ENCODE measurements around the gene OAT.
"Not testable (repeated sequence)": the region's sequence is repeated elsewhere in the genome, so short reads cannot be mapped to it uniquely, and the experiment has no call there.

The OAT gene

DNA sequence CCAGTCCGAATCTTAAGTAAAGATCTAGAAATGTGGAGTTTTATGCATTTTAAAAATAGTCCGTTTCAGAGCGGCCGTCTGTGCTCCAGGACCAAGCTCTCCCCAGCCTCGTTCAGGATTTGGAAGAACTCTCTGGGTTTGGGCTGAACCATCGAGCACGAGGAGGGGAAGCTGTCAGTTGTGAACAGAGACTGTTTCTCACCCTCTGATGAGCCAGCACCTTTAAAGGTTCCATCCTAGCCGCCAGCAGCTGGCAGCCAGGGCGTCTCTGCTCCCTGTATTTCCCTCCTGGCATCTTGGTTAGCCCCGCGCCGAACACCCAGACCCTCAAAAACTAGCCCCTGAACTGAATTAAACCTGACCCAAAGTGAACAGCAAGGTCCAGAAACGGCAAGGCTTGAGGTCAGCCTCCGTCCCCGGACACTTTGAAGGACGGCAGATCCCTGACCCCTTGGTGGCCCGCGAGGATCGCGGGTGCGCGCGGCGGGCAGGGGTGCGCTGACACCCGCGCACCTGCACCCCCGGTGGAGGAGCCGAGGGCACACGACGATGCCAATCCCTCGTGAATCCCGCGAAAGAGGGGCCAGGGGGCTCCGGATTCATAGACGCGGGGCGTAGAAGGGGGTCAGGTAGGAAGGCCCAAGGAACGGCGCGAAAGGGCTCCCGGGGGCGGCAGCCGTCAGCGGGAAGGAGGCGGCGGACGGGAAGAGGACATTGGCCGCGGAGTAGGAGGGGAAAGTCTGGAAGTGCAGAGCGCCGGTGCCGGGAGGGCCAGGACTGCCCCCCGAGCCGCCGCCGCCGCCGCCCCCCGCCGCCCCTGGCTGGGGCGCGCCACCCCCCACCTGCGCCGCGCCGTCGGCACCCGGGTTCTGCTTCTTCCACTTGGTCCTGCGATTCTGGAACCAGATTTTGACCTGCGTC, 28.4 kb upstream of the OAT start:
- no peak for DNase-seq

GRCh38 chr10:124441694-124442093, 23.0 kb upstream of the OAT start:
- DNase-seq, result not testable (repeated sequence)

- DNase-seq, result no peak
Measured at GRCh38 chr10:124436191-124436638, 17.5 kb upstream of the OAT start.

GRCh38 chr10:124435683-124436082, 17.0 kb upstream of the OAT start:
- DNase-seq, result not testable (repeated sequence)

DNA sequence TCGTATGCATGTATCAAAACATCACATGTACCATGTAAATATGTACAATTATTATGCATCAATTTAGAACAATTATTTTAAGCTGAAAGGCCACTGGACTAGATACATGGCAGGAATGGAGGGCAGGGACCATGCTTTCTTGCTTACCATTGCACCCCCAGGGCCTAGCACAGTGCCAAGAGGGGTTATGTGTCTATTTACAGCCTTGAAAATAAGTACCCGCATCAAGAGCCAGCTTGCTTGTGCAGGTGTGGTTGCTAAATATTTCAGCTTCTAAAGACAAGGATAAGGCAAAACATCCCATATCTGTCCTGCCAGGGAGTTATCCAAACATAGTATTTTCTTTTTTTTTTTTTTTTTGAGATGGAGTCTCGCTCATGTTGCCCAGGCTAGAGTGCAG, 14.7 kb upstream of the OAT start:
- DNase-seq, result no peak

DNA sequence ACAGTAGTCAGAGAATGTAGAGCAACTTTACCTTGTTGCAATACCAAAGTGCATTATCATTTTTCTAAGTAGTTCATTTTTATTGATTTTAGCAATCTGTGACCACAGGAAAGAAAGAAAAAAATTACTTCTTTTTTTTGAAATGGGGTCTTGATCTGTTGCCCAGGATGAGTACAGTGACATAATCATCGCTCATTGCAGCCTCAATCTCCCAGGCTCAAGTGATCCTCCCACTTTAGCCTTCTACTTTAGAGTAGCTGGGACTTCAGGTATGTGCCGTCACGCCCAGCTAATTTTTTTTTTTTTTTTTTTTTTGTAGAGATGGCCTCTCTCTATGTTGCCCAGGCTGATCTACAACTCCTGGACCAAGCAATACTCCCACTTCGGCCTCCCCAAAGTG, 11.4 kb upstream of the OAT start:
- no peak for DNase-seq

DNA sequence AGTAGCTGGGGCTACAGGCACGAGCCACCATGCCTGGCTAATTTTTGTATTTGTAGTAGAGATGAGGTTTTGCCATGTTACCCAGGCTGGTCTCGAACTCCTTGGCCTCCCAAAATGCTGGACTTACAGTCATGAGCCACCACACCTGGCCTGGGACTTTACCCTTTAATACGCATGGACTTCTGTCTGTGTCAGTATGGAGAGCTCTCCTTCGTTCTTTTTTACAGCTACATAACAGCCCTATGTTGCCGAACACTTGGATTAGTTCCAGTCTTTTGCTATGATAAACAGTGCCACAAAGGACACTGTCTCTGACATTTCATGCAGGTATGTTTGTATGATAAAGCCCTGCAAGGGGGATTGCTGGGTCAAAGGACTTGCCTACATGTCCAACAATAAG, 10.9 kb upstream of the OAT start:
- no peak for DNase-seq

DNA sequence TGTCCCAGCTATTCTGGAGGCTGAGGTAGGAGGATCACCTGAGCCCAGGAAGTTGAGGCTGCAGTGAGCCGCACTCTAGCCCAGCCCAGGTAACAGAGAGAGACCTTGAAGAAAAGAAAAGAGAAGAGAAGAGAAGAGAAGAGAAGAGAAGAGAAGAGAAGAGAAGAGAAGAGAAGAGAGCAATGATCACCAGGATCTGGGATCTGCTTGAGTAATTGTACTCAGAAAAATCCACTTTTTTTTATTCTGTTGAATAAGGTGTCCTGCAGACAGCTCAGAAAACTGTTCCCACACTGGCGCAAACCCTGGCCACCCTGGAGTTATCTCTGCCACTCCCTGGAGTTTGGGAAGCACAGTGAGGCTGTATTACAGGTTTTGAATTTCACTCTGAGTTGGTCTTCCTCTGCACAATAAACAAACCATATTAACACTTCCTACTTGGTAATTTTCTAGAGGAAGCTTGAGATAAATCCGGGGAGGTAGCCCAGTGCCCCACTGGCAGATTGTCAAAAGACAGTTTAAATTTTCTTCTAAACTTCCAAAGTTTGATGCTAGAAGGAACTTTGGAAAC, 9.6 kb upstream of the OAT start:
- no peak for DNase-seq

GRCh38 chr10:124425227-124425962, 6.7 kb upstream of the OAT start:
- no peak for DNase-seq

GRCh38 chr10:124423813-124424212, 5.1 kb upstream of the OAT start:
- no peak for DNase-seq

DNA sequence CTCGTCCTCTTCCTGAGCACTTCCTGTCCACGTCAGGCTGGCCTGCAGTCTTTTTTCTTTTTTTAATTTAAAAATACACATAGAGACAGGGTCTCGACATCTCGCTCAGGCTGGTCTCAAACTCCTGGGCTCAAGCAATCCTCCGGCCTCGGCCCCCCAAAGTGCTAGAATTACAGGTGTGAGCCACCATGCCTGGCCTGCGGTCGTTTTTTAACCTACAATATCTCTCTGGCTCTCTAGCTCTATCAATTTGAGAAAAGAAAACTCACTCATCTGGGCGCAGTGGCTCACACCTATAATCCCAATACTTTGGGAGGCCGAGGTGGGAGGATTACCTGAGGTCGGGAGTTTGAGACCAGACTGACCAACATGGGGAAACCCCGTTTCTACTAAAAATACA, 4.0 kb upstream of the OAT start:
- DNase-seq, result no peak

- no peak for DNase-seq
Measured at GRCh38 chr10:124420254-124420653, 1.5 kb upstream of the OAT start.

- DNase-seq, result no peak
Measured at GRCh38 chr10:124419635-124420034, 912 bp upstream of the OAT start.

GRCh38 chr10:124417895-124418725, 613 bp downstream of the OAT start:
- DNase-seq, result peak; percentile 41 to 47

- DNase-seq, result no peak
Measured at GRCh38 chr10:124416733-124417132, 2.0 kb downstream of the OAT start.

DNA sequence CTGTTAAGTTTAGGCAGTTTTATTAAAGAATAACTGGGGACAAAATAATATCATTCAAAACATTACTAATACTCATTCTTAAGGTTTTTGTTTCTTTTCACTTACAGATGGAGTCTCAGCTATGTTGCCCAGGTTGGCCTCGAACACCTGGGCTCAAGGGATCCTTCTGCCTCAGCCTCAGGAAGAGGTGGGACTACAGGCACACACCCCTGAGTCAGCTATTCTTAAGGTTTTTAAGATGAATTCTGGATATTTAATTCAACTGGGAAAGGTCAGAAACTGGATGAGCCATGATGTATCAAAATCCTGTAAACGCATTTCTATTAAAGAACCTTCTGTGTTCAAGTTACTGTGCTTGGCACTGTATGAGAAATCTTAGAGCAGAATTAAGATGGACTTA, 3.5 kb downstream of the OAT start:
- no peak for DNase-seq

DNA sequence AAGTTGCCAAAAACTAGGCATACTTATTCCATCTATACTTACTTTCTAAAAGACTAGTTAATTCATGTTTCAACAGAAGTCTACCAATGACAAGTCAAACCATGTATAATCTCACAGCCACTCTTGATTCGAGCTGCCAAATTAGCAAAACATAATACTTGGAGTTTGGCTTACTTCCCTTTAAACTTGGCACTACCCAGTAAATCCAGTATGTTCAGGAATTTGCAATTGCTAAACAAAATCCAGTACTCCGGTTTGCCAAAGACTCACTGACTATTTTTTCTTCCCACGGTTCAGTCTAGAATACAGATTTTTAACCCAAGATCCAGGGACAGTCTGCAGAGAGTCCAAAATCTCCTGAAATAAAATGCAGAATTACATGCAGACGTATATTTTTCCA, 4.6 kb downstream of the OAT start:
- no peak for DNase-seq

DNA sequence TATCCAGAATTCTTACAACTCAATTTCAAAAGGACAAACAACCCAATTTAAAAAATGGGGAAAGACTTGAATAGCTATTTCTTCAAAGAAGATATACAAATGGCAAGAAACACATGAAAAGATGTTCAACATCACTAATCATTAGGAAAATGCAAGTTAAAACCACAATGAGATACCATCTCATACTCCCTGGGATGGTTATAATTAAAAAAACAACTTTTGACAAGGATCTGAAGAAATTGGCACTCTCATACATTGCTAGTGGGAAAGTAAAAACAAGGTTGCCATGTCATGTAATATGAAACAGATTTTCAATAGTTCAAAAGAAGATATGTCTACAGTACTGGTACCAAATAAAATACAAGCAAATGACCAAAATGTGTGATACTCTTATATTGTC, 9.0 kb downstream of the OAT start:
- no peak for DNase-seq

GRCh38 chr10:124408357-124408756, 10.4 kb downstream of the OAT start:
- DNase-seq, result no peak

DNA sequence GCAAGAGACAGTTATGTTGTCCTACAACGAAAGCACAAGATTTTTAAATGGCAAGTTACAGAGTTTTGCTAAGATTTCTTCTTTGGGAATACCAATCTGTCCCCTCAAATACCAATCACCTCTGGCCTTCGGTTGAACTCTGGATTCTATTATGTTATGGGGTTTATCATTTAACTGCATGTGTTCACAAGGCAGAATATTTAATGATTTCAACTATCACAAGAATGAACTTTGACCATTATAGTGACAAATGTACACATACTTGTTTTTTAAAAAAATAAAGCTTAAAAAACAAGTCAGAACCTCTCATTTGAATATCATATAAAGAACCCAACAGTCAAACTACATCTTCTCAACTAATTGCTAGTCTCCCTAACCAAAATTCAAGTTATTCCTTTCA, 11.3 kb downstream of the OAT start:
- no peak for DNase-seq

- peak; percentile 55 to 66 for DNase-seq
Measured at GRCh38 chr10:124403548-124403947, 15.2 kb downstream of the OAT start.

- no peak for DNase-seq
Measured at GRCh38 chr10:124402273-124402672, 16.4 kb downstream of the OAT start.

DNA sequence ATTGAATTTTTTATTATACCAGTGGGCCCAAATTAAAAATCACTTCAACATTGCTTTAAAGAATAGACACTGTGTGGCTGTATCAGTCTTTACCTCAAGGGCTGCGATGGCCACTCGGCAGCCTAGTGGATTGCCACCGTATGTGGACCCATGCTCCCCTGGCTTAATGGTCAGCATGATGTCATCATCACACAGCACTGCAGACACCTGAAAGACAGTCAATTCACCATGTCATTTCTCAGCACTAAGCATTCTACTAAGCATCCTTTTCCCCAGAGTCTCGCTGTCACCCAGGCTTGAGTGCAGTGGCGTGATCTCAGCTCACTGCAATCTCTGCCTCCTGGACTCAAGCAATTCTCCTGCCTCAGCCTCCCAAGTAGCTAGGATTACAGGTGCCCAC, 17.1 kb downstream of the OAT start:
- no peak for DNase-seq
